Activated naive CD8-positive, alpha-beta T cell treated with anti-CD3 and anti-CD28 coated beads, Interleukin-2, amount 50 U/mL, for 24 hours (primary cell): ENCODE data around the gene DIS3L.
"Not testable (repeated sequence)": the region's sequence is repeated elsewhere in the genome, so short reads cannot be mapped to it uniquely, and the experiment has no call there.

Source experiments
- ATAC-seq: fragments of 150-1000 bp; cut with Tn5 transposase; one replicate; pipeline ENCODE4 v1.10.0; 2021
- DNase-seq: peaks from one replicate; pipeline ENCODE4 v3.0.0; 2021
- H3K27ac Mint-ChIP-seq: one replicate; pipeline ENCODE4 v1.8.0; 2021; ENCODE audit warnings: mild to moderate bottlenecking, mixed read lengths
- H3K27me3 Mint-ChIP-seq: one replicate; pipeline ENCODE4 v1.8.0; 2021; ENCODE audit warnings: mixed read lengths
- H3K36me3 Mint-ChIP-seq: one replicate; pipeline ENCODE4 v1.8.0; 2021; ENCODE audit warnings: low read depth, mixed read lengths
- H3K4me1 Mint-ChIP-seq: one replicate; pipeline ENCODE4 v1.8.0; 2021; ENCODE audit warnings: mixed read lengths
- H3K4me3 Mint-ChIP-seq: one replicate; pipeline ENCODE4 v1.8.0; 2021; ENCODE audit warnings: mild to moderate bottlenecking, moderate library complexity, mixed read lengths
- H3K9me3 Mint-ChIP-seq: one replicate; pipeline ENCODE4 v1.8.0; 2021; ENCODE audit warnings: mixed read lengths

The DIS3L gene

DNA sequence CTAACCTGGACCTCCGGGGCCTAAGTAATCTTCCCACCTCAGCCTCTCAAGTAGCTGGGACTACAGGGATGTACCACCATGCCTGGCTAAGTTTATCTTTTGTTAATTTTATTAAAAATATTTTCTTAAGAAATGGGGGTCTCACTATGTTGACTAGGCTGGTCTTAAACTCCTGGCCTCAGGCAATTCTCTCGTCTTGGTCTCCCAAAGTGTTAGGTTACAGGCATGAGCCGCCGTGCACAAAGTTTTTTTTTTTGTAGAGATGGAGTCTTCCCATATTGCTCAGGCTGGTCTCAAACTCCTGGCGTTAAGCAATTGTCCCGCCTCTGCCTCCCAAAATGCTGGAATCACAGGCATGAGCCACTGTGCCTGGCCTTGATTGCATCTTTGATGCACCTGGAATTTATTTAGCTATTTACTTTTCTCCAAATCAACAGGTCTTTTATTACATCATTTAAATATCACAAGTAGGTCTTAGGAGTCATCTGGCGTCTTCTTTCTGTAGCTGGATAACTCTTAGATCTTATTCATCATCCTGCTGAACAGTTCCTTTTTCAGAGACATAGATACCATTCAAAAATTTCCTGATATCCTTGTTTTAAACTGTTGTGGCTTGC is 85.6 kb downstream of the DIS3L start:
- DNase-seq (no peak), ATAC-seq (no peak)
- Mint-ChIP-seq H3K36me3 (peaks cover 2% of the 10 kb centered on the region), H3K27ac (no peak overlapping the region), H3K4me1 (no peaks in the 10 kb centered on the region), H3K9me3 (peaks cover 4% of the 10 kb centered on the region), H3K4me3 (no peak overlapping the region), H3K27me3 (no peaks in the 10 kb centered on the region)

DNA sequence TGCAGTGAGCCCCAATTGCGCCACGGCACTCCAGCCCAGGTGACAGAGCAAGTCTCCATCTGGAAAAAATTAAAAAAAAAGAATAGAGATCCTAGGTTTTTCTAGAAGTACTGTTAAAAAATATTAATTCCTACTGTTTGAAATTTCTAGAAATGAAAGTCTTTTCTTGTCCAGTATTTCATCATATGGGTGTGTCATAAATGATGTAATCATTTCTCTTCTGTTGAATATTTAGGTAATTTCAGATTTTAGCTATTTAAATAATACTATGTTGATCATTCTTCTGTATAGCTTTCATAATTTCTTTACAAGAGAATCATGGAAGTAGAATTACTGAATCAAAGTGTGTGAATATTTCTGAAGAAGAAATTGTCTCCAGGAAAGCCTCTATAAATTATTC is 88.0 kb downstream of the DIS3L start:
- not testable (repeated sequence) for H3K27me3 Mint-ChIP-seq, H3K4me3 Mint-ChIP-seq, DNase-seq, H3K27ac Mint-ChIP-seq, H3K36me3 Mint-ChIP-seq, ATAC-seq, H3K9me3 Mint-ChIP-seq
- peaks cover 16% of the 10 kb centered on the region for H3K4me1 Mint-ChIP-seq
